Measurements from ENCODE around the gene DEPDC4. TPM values are rescaled to one million over a fixed set of nuclear protein-coding genes. Genes with fewer than 3 reads are reported as not detected.

The DEPDC4 gene
- total and polyA plus RNA-seq, 2 of the 13 experiments (the other 11 are each of a cell fraction or from before 2014, with no cell fraction given) = 2.2 to 5.7 TPM

GRCh38 chr12:100251917-100252316 is 15.0 kb downstream of the DEPDC4 start (continued):
- TF ChIP-seq ZNF331 (CRISPR knock-in tag; IDR thresholded peaks at IDR 0.05) = 0 out of 2 replicates have a peak, but pooled peaks have one; percentile 31
- TF ChIP-seq ZNF530 (CRISPR knock-in tag; IDR thresholded peaks at IDR 0.05; ENCODE audit: low read depth) = no peak
- TF ChIP-seq MBD4 (IDR thresholded peaks at IDR 0.05; ENCODE audit: borderline replicate concordance, low read length) = no peak
- peak; percentile 59; the same call in 1 of the 2 replicates for TF ChIP-seq PAXIP1 (CRISPR knock-in tag; conservative IDR thresholded peaks at IDR 0.05)
- no peak for TF ChIP-seq ZNF672 (CRISPR knock-in tag; IDR thresholded peaks at IDR 0.05)
- peak; percentile 4 for TF ChIP-seq ASH2L (IDR thresholded peaks at IDR 0.05; ENCODE audit: insufficient read length, low read depth, low read length)
- no peak for TF ChIP-seq ZNF496 (CRISPR knock-in tag; IDR thresholded peaks at IDR 0.05; ENCODE audit: insufficient replicate concordance)
- TF ChIP-seq KLF11 (CRISPR knock-in tag; IDR thresholded peaks at IDR 0.05) = no peak
- TF ChIP-seq MAFF (IDR thresholded peaks at IDR 0.05; ENCODE audit: low read depth, low read length) = peak; percentile 76

GRCh38 chr12:100249941-100250340 is 16.9 kb downstream of the DEPDC4 start:
- CTCF ChIA-PET (ENCODE audit: low intra/inter-chr PET ratio, low total read pairs) = no interaction called here
- H3K79me2 ChIP-seq (ENCODE audit: insufficient read depth, low read length) = no peaks in the 10 kb centered on the region
- no peak overlapping the region for H3K4me2 ChIP-seq (ENCODE audit: low read depth, low read length)
- no peaks in the 10 kb centered on the region for H4K20me1 ChIP-seq (ENCODE audit: insufficient read depth, low read length)
- no peaks in the 10 kb centered on the region for H3K36me3 ChIP-seq (replicated peaks in 1 of 2; ENCODE audit: control insufficient read depth in 1 of 2, insufficient read depth in 2 of 2, low read length in 2 of 2)
- no TSS peak for BruUV-seq (replicated peaks)
- no peak overlapping the region for H2AFZ ChIP-seq (ENCODE audit: low read length)
- in situ Hi-C loops (cut with HindIII; ENCODE audit: extremely low pct_ligation_motif_present, low pct_unique_long_range_greater_than_20kb) = no loop called here
- intact Hi-C loops (cut with micrococcal nuclease; ENCODE audit: unreplicated experiment) = no loop called here
- no peak overlapping the region for H3K9ac ChIP-seq (ENCODE audit: insufficient read depth, low read depth, low read length)
- DNase-seq (ENCODE audit: low spot score) (no peak), ATAC-seq (no peak), FAIRE-seq (no peak)
- POLR2A ChIA-PET = no interaction called here
- no peaks in the 10 kb centered on the region for H3K9me3 ChIP-seq (ENCODE audit: low read length)
- peaks cover 19% of the 10 kb centered on the region for H3K4me1 ChIP-seq (ENCODE audit: insufficient read depth, low read length)
- WGBS (ENCODE audit: low lambda C conversion rate) = 97% methylated on average over 7 of the region's 7 CpGs
- H3K4me3 ChIP-seq (replicated peaks in 1 of 3; ENCODE audit: insufficient read depth in 1 of 3, low read depth in 2 of 3, low read length in 3 of 3) = no peak overlapping the region
- no peaks in the 10 kb centered on the region for H3K27me3 ChIP-seq (ENCODE audit: control insufficient read depth in 1 of 2, insufficient read depth in 2 of 2, low read length in 2 of 2)
- no peak overlapping the region for H3K27ac ChIP-seq (ENCODE audit: extremely low read length, insufficient read depth, low read length)
- TF ChIP-seq CREBL2 (CRISPR knock-in tag; IDR thresholded peaks at IDR 0.05; ENCODE audit: borderline replicate concordance) (no peak), ZBTB7B (CRISPR knock-in tag; IDR thresholded peaks at IDR 0.05) (no peak), ZNF44 (CRISPR knock-in tag; IDR thresholded peaks at IDR 0.05) (no peak), ZNF446 (CRISPR knock-in tag; IDR thresholded peaks at IDR 0.05) (no peak), ZNF350 (CRISPR knock-in tag; IDR thresholded peaks at IDR 0.05; ENCODE audit: borderline replicate concordance, low read depth) (no peak), RBM39 (IDR thresholded peaks at IDR 0.05; ENCODE audit: low read depth, low read length, poor library complexity, severe bottlenecking) (no peak), UBTF (CRISPR knock-in tag; IDR thresholded peaks at IDR 0.05) (no peak), ADNP (CRISPR knock-in tag; IDR thresholded peaks at IDR 0.05) (no peak), ZNF282 (IDR thresholded peaks at IDR 0.05; ENCODE audit: partially characterized antibody) (no peak)
